Loucy (cell line): ENCODE results near the gene WWTR1.

Source experiments
- H2AFZ ChIP-seq: fragments of 200-600 bp; sonication (generic); 2 replicates; pipeline ENCODE4 v1.6.0; 2016; ENCODE audit warnings: antibody characterized with exemption, mild to moderate bottlenecking, low read length, moderate library complexity
- H3F3A ChIP-seq: fragments of 200-600 bp; 2 replicates; pipeline ENCODE4 v1.6.0; 2016; ENCODE audit warnings: antibody characterized with exemption, low read depth, mild to moderate bottlenecking
- H3K27me3 ChIP-seq: fragments of 200-600 bp; sonication (generic); 2 replicates; pipeline ENCODE4 v1.6.1; 2014; ENCODE audit warnings: low read length, mild to moderate bottlenecking; ENCODE audit not compliant: insufficient read depth, poor library complexity, severe bottlenecking
- H3K36me3 ChIP-seq: fragments of 200-600 bp; sonication (generic); 2 replicates; pipeline ENCODE4 v1.6.1; 2016; ENCODE audit warnings: low read length; ENCODE audit not compliant: insufficient read depth
- H3K4me1 ChIP-seq: fragments of 200-600 bp; sonication (generic); 2 replicates; pipeline ENCODE4 v1.5.1; 2014; ENCODE audit warnings: low read length, mild to moderate bottlenecking; ENCODE audit not compliant: insufficient read depth, poor library complexity, severe bottlenecking
- H3K4me2 ChIP-seq: fragments of 200-600 bp; sonication (generic); 2 replicates; pipeline ENCODE4 v1.6.0; 2014; ENCODE audit warnings: antibody characterized with exemption, low read length, low read depth, mild to moderate bottlenecking; ENCODE audit not compliant: poor library complexity, severe bottlenecking
- H3K4me3 ChIP-seq: fragments of 200-600 bp; sonication (generic); 2 replicates; pipeline ENCODE4 v1.5.1; 2014; ENCODE audit warnings: low read length, mild to moderate bottlenecking, mixed read lengths; ENCODE audit not compliant: poor library complexity, severe bottlenecking
- H3K79me2 ChIP-seq: fragments of 200-600 bp; sonication (generic); 2 replicates; pipeline ENCODE4 v1.6.1; 2014; ENCODE audit warnings: low read length; ENCODE audit not compliant: insufficient read depth
- H3K9ac ChIP-seq: fragments of 200-600 bp; sonication (generic); 2 replicates; pipeline ENCODE4 v1.6.0; 2014; ENCODE audit warnings: mild to moderate bottlenecking, low read depth, low read length, moderate library complexity; ENCODE audit not compliant: poor library complexity, severe bottlenecking
- H3K9me2 ChIP-seq: fragments of 200-600 bp; sonication (generic); replicated peaks from 2 replicates; pipeline ENCODE4 v1.6.1; 2016; ENCODE audit warnings: low read depth, low read length, mixed read lengths
- H3K9me3 ChIP-seq: fragments of 200-600 bp; sonication (generic); 2 replicates; pipeline ENCODE4 v1.6.1; 2014; ENCODE audit warnings: mild to moderate bottlenecking, antibody characterized with exemption, low read length, low read depth; ENCODE audit not compliant: insufficient read depth
- H4K20me1 ChIP-seq: fragments of 200-600 bp; sonication (generic); 2 replicates; pipeline ENCODE4 v1.6.0; 2014; ENCODE audit warnings: antibody characterized with exemption, low read length, mild to moderate bottlenecking; ENCODE audit not compliant: insufficient read depth, poor library complexity, severe bottlenecking
- EZH2phosphoT487 ChIP-seq: fragments of 200-600 bp; IDR thresholded peaks from 2 replicates; pipeline ENCODE4 v1.6.1; 2018; ENCODE audit warnings: antibody characterized with exemption, mild to moderate bottlenecking, moderate library complexity, borderline replicate concordance
- TF ChIP-seq, protein P1 (sequence below): fragments of 200-600 bp; sonication (generic); conservative IDR thresholded peaks from 2 replicates; pipeline ENCODE4 v1.5.1; 2014; ENCODE audit warnings: mild to moderate bottlenecking, antibody characterized with exemption, low read length

The WWTR1 gene

DNA sequence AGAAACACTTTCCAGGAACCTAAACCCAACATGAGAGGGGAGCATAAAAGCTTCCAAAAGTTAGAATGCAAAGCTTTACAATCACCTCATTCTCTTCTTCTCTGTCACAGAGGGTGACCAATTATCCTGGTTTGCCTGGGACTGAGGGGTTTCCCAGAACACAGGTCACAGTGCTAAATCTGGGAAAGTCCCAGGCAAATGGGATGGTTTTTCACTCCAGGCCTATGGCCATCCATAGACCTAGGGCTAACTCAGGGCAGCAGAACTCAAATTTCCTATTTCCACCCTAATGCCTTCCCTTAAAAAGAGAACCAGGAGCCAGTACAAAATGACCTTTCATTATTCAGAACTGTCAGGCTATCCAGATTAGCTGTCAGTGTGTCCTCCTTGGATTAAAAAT is 106.3 kb downstream of the WWTR1 start:
- Histone ChIP-seq H3K9me3 (no peaks in the 10 kb centered on the region), H3K79me2 (no peaks in the 10 kb centered on the region), H3K4me3 (no peak overlapping the region), H3K27me3 (no peaks in the 10 kb centered on the region), H3K4me2 (no peak overlapping the region), H3K9ac (no peak overlapping the region), H3K9me2 (no peaks in the 10 kb centered on the region), H4K20me1 (no peaks in the 10 kb centered on the region), H2AFZ (no peak overlapping the region), H3K4me1 (peaks cover 10% of the 10 kb centered on the region), H3K36me3 (no peaks in the 10 kb centered on the region), H3F3A (no peaks in the 10 kb centered on the region)
- TF ChIP-seq EZH2phosphoT487 = no peak
- TF ChIP-seq, protein P1, sequence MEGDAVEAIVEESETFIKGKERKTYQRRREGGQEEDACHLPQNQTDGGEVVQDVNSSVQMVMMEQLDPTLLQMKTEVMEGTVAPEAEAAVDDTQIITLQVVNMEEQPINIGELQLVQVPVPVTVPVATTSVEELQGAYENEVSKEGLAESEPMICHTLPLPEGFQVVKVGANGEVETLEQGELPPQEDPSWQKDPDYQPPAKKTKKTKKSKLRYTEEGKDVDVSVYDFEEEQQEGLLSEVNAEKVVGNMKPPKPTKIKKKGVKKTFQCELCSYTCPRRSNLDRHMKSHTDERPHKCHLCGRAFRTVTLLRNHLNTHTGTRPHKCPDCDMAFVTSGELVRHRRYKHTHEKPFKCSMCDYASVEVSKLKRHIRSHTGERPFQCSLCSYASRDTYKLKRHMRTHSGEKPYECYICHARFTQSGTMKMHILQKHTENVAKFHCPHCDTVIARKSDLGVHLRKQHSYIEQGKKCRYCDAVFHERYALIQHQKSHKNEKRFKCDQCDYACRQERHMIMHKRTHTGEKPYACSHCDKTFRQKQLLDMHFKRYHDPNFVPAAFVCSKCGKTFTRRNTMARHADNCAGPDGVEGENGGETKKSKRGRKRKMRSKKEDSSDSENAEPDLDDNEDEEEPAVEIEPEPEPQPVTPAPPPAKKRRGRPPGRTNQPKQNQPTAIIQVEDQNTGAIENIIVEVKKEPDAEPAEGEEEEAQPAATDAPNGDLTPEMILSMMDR = no peak

DNA sequence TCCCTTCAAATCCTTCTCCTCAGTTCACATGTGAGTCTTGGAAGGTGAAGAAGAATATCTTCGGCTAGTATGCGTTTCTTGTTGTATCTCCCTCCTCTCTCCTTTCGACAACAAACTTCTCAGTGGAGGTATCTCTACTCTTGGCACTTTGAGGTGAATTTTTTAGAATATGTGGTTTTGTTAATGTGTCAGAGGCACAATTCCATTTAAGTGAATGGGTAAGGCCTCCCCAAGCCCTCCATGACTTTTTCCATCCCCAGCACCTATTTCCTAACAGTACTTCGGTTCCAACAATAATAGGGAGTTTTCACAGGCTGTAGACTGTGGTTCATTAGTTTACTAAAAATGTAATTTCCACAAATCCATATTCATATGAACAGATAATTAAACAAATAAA is 109.2 kb downstream of the WWTR1 start:
- Histone ChIP-seq H2AFZ (no peak overlapping the region), H3K4me3 (no peak overlapping the region), H3K79me2 (no peaks in the 10 kb centered on the region), H3F3A (no peaks in the 10 kb centered on the region), H3K4me2 (no peak overlapping the region), H3K9me3 (no peaks in the 10 kb centered on the region), H4K20me1 (no peaks in the 10 kb centered on the region), H3K27me3 (no peaks in the 10 kb centered on the region), H3K4me1 (no peaks in the 10 kb centered on the region), H3K9ac (no peak overlapping the region), H3K36me3 (no peaks in the 10 kb centered on the region), H3K9me2 (no peaks in the 10 kb centered on the region)
- no peak for TF ChIP-seq EZH2phosphoT487
- TF ChIP-seq, protein P1 = no peak

DNA sequence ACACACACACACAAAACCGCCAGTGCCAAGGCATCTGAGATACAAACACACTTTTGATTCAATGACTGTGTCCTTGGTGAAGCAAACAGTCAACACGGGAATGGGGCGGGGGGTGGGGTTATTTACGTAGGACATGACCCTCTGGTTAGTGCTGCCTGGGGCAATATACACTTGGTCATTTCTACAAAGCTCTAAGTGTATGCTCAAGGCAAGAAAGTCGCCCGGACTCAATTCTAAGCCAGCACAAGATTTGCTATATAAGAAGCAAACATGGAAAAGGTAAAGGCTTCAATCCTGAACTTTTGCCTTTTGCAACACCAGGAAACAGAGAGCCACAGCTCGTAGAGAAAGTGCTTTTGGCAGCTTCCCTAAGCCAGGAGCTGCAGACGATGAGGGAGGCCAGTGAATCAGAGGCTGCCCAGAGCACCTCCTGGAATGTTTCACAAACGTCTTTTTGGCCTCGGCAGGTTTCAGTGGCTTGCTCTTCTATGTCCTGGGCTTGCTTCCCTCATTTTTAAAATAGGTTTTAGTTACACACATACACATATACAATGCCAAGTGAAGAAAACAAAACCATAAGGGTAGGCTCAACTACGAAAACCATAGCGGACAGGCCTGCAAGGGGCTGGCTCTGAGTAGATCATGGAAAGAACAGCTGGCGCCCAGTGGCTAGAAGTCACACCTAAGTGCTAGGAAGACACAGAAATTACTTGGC is 109.7 kb downstream of the WWTR1 start:
- Histone ChIP-seq H3K36me3 (no peaks in the 10 kb centered on the region), H4K20me1 (no peaks in the 10 kb centered on the region), H3F3A (no peaks in the 10 kb centered on the region), H2AFZ (no peak overlapping the region), H3K4me2 (no peak overlapping the region), H3K9me2 (no peaks in the 10 kb centered on the region), H3K27me3 (no peaks in the 10 kb centered on the region), H3K4me3 (no peak overlapping the region), H3K79me2 (no peaks in the 10 kb centered on the region), H3K9me3 (no peaks in the 10 kb centered on the region), H3K9ac (no peak overlapping the region), H3K4me1 (no peaks in the 10 kb centered on the region)
- no peak for TF ChIP-seq EZH2phosphoT487
- TF ChIP-seq, protein P1 = no peak
